Epithelial cell of esophagus (primary cell): ENCODE results near the gene NPTX2.

Experiments
- DNase-seq: peaks from one replicate; pipeline ENCODE4 v3.0.0; 2010; ENCODE audit warnings: low read depth
- H3K4me3 ChIP-seq: 2 replicates; pipeline ENCODE4 v1.5.1; 2011; ENCODE audit warnings: mild to moderate bottlenecking, low read length, control low read depth
- TF ChIP-seq, protein P1 (sequence below): IDR thresholded peaks from 2 replicates; pipeline ENCODE4 v1.5.1; 2011; ENCODE audit warnings: low read depth, mild to moderate bottlenecking, low read length, control low read depth, inconsistent platforms; ENCODE audit not compliant: insufficient read depth; ENCODE audit errors: missing control alignments

Gene NPTX2

DNA sequence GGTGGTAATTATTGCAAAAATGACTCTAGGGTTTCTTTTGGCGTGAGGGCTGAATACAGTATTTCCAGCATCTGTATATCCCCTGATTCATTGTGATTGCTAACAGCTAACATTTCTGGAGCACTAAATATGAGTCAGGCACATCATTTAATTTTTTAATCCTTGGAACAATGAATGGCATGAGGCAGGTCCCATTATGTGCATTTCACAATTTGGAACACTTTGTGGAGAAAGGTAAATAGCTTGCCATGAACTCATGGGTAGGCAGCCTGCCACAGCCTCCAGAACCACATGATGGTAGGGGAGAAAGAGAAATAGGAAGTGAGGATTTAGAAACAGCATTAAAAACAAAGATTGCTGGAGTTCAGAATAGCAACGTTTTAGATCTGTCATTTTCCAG lies 1.7 kb downstream of the NPTX2 start:
- TF ChIP-seq, protein P1, sequence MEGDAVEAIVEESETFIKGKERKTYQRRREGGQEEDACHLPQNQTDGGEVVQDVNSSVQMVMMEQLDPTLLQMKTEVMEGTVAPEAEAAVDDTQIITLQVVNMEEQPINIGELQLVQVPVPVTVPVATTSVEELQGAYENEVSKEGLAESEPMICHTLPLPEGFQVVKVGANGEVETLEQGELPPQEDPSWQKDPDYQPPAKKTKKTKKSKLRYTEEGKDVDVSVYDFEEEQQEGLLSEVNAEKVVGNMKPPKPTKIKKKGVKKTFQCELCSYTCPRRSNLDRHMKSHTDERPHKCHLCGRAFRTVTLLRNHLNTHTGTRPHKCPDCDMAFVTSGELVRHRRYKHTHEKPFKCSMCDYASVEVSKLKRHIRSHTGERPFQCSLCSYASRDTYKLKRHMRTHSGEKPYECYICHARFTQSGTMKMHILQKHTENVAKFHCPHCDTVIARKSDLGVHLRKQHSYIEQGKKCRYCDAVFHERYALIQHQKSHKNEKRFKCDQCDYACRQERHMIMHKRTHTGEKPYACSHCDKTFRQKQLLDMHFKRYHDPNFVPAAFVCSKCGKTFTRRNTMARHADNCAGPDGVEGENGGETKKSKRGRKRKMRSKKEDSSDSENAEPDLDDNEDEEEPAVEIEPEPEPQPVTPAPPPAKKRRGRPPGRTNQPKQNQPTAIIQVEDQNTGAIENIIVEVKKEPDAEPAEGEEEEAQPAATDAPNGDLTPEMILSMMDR = no peak
- DNase-seq = peak; percentile 13

DNA sequence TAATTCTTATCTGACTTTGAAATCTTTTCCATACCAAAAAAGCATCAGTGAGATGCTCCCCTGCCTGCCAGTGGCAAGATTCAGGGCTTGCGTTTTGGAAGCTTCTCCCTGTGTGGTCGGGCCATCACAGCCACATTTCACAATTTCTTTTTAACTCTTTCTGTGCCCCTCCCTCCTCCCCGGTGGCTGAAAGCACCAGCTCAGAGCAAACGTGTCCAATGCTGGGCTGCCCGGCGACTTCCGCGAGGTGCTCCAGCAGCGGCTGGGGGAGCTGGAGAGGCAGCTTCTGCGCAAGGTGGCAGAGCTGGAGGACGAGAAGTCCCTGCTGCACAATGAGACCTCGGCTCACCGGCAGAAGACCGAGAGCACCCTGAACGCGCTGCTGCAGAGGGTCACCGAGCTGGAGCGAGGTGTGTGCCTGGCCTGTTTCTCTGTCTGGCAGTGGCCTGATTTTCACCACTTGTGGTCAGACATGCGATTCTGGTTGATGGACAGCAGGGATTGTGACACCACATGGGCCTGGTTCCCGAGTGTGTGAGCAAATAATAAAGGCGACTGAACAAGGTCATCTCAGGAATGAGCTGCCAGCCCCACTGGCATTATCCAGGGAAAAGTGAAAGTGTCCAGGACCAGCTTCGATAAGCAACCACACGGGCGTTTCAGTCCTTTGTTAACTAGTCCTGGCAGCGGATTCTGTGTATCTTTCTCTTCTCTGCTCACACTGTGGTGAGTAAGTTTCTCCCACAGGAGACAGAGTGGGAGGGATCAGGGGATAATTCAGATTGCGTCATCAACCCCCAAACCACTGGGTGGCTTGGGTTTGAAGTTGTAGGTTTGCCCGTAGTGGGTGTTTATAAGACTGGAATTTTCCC lies 2.6 kb downstream of the NPTX2 start:
- H3K4me3 ChIP-seq = no peak overlapping the region
- DNase-seq = no peak
- TF ChIP-seq, protein P1 = no peak

More for the DNA sequence above, 1.7 kb downstream of the NPTX2 start:
- H3K4me3 ChIP-seq = no peak overlapping the region

DNA sequence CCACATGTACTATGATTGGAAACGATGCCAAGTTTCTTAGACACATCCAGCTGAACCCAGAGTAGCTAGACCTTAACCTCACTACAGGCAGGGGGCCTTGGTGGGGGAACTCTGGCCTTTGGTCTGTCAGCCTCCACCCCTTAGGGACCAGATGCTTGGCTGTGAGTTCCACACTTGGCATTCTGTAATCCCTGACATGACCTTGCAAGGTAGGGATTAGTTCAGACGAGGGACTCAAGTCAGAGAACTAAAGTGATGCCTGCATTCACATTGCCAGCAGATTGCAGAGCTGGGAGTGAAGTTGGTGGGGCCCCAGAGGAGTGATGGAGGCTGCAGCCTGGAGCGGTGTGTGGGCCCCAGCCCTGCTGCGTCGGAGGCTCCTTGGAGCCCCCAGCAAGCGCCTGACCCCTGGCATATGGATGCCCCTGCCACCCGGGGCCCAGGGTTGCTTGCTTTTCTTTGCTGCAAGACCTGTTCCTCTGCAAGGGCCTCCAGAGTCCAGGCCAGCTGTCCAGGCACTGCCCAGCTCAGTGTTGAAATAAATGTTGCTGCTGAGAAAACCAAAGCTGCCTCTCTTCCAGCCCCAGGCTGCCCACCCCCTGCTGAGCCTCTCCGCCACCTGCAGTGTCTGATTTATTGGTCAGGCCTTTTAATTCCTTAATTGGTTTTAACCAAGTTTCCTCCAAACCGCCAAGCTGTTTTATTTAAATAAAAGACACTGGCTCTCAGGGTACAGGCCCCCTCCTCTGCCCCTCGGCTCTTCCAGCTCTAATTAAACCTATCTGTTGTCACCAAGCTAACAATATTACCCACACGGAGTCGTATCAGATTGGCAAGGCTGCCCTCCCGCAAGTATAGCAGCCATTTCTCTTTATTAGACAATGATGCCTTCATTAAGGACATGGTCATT lies 4.7 kb downstream of the NPTX2 start:
- H3K4me3 ChIP-seq = no peak overlapping the region
- TF ChIP-seq, protein P1 = no peak
- DNase-seq = no peak

DNA sequence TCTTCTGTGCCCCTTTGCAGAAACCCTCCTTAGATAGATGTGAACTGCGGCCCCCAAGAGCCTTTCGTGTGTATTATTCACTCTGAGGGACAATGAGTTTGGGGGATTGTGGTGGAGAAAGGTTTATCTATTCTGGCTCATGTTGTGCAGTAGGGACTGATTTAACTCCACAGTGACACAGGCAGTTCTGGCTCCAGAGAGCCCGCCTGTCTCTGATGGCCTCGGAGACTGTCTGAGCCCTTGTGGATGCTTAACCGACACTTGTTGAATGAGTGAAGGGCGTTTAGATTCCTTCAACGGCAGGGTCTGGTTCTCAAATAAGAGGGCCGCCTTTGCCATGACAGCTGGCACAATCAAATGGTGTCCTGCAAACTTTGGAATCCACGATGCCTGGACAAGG lies 5.8 kb downstream of the NPTX2 start:
- no peak overlapping the region for H3K4me3 ChIP-seq
- TF ChIP-seq, protein P1 = no peak
- no peak for DNase-seq

DNA sequence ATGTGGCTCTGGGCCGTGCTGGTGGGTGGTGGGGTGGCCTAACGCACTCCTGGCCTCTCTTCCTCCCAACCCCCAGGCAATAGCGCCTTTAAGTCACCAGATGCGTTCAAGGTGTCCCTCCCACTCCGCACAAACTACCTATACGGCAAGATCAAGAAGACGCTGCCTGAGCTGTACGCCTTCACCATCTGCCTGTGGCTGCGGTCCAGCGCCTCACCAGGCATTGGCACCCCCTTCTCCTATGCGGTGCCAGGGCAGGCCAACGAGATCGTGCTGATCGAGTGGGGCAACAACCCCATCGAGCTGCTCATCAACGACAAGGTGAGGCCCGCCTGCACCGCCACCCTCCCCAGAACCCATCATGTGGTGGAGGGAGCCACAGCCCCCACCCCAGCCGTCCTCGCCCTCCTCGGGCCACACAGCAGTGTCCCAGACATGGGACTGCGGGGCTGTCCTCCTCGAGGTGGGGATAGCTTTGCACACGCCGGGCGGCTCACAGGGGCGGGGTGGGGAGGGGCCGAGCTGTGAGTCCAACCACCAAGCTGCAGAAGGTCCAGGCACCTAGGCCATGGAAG lies 7.8 kb downstream of the NPTX2 start:
- no peak for DNase-seq
- TF ChIP-seq, protein P1 = no peak

DNA sequence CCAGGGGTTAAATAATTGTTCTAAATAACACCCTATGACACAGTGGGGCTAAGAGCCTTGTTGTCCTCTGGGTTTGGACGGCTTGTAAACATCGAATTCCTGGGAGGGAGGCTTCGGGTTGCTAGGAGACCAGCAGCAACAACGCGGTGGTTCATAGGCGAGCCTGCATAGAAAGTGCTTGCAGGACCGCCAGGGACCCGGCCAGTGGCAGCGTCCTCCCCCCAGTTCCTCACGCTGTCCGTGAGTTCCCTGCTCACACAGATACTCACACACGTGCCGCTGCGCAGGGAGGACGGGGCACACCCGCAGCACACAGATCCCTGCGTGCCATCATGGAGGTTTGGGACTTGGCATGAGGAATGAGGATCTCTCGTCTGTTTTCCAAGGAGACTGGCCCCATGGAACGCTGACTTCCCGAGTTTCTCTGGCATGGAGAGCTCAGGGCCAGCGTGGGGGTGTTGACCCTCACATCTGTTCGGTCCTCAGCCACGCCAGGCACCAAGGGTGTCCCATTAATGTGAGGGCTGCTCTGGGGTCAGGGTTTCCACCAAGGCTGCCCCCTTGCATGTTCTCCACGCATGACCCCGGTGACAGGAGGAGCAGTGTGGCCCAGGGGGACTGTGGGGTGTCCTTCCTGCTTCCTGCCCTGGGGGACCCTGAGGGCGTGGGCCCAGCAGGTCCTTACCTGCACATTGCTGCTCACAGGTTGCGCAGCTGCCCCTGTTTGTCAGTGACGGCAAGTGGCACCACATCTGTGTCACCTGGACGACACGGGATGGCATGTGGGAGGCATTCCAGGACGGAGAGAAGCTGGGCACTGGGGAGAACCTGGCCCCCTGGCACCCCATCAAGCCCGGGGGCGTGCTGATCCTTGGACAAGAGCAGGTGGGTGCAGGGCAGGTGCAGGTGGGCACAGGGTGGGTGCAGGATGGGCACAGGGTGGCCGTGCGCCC lies 9.7 kb downstream of the NPTX2 start:
- H3K4me3 ChIP-seq = no peak overlapping the region

More for the DNA sequence above, 7.8 kb downstream of the NPTX2 start:
- H3K4me3 ChIP-seq = no peak overlapping the region

More for the DNA sequence above, 9.7 kb downstream of the NPTX2 start:
- no peak for DNase-seq
- TF ChIP-seq, protein P1 = no peak
